ENCODE data around the gene NARS2. TPM values are rescaled to one million over a fixed set of nuclear protein-coding genes. Genes with fewer than 3 reads are reported as not detected.

Gene NARS2
- total and polyA plus RNA-seq, 8 donors, result 5.1 to 15.0 (median 7.9) TPM

GRCh38 chr11:78504181-78504580 is 70.5 kb downstream of the NARS2 start:
- FAIRE-seq (no peak), ATAC-seq (no peak), DNase-seq (no peak)
- intact Hi-C loops (cut with DNase I), result no loop called here
- WGBS, 2 donors, result 45 to 51% methylated on average over 2 of the region's 2 CpGs
- H3K27me3 ChIP-seq, result no peaks in the 10 kb centered on the region
- H3K27ac ChIP-seq, result no peak overlapping the region
- no peaks in the 10 kb centered on the region for H3K4me1 ChIP-seq
- no peaks in the 10 kb centered on the region for H3K9me3 ChIP-seq
- no peak for TF ChIP-seq CTCF (IDR thresholded peaks at IDR 0.05)
- H3K36me3 ChIP-seq, result no peaks in the 10 kb centered on the region
- H3K4me3 ChIP-seq, result no peak overlapping the region

GRCh38 chr11:78499971-78500370 is 74.7 kb downstream of the NARS2 start:
- no peak overlapping the region for H3K4me3 ChIP-seq
- no peak for ATAC-seq
- intact Hi-C loops (cut with DNase I), result no loop called here
- no peaks in the 10 kb centered on the region for H3K27me3 ChIP-seq
- H3K9me3 ChIP-seq, result no peaks in the 10 kb centered on the region
- no peaks in the 10 kb centered on the region for H3K36me3 ChIP-seq
- peaks cover 4 to 13% (median 6%) of the 10 kb centered on the region in 3 donors for H3K4me1 ChIP-seq
- no peak for FAIRE-seq
- no peak for DNase-seq
- no peak overlapping the region for H3K27ac ChIP-seq
- no peak for TF ChIP-seq CTCF (IDR thresholded peaks at IDR 0.05)

GRCh38 chr11:78497293-78497692 is 77.4 kb downstream of the NARS2 start:
- Histone ChIP-seq H3K4me1 (peaks cover 4 to 13% (median 6%) of the 10 kb centered on the region in 3 donors), H3K9me3 (no peaks in the 10 kb centered on the region), H3K4me3 (no peak overlapping the region), H3K27me3 (no peaks in the 10 kb centered on the region), H3K27ac (no peak overlapping the region), H3K36me3 (no peaks in the 10 kb centered on the region)
- FAIRE-seq (no peak), ATAC-seq (no peak), DNase-seq (no peak)
- intact Hi-C loops (cut with DNase I), result no loop called here
- TF ChIP-seq CTCF (IDR thresholded peaks at IDR 0.05), result no peak

- H3K27me3 ChIP-seq, result no peaks in the 10 kb centered on the region
- no peak for TF ChIP-seq CTCF (IDR thresholded peaks at IDR 0.05)
- no peak overlapping the region for H3K4me3 ChIP-seq
- H3K9me3 ChIP-seq, result no peaks in the 10 kb centered on the region
- no peak for FAIRE-seq
- H3K27ac ChIP-seq, result no peak overlapping the region
- H3K36me3 ChIP-seq, result no peaks in the 10 kb centered on the region
- WGBS, 2 donors, result 95 to 98% methylated on average over 3 of the region's 3 CpGs
- no peak for DNase-seq
- peaks cover 4 to 13% (median 6%) of the 10 kb centered on the region in 3 donors for H3K4me1 ChIP-seq
- ATAC-seq, result no peak
- intact Hi-C loops (cut with DNase I), result no loop called here
Observed at GRCh38 chr11:78493413-78493975, 81.2 kb downstream of the NARS2 start.

- intact Hi-C loops (cut with DNase I), result no loop called here
- H3K27me3 ChIP-seq, result no peaks in the 10 kb centered on the region
- no peak overlapping the region for H3K4me3 ChIP-seq
- 42 to 44% methylated on average over 6 of the region's 6 CpGs for WGBS, 2 donors
- no peak for TF ChIP-seq CTCF (IDR thresholded peaks at IDR 0.05)
- no peaks in the 10 kb centered on the region for H3K9me3 ChIP-seq
- H3K27ac ChIP-seq, result no peak overlapping the region
- H3K4me1 ChIP-seq, result peaks cover 4 to 13% (median 5%) of the 10 kb centered on the region in 3 donors
- no peaks in the 10 kb centered on the region for H3K36me3 ChIP-seq
- DNase-seq (no peak), FAIRE-seq (no peak), ATAC-seq (no peak)
Observed at GRCh38 chr11:78492973-78493372, 81.7 kb downstream of the NARS2 start.
